ENCODE data around the gene CERS6.

GRCh38 chr2:168730344-168730743, 274.3 kb downstream of the CERS6 start:
- TF ChIP-seq CTCF (IDR thresholded peaks at IDR 0.05) (no peak), POLR2A (IDR thresholded peaks at IDR 0.05) (no peak)
